ENCODE measurements around the gene DUSP10. TPM values are rescaled to one million over a fixed set of nuclear protein-coding genes. Genes with fewer than 3 reads are reported as not detected.

Gene DUSP10
- total RNA-seq, 1 experiment from 2014 or later, result 1.7 TPM

DNA sequence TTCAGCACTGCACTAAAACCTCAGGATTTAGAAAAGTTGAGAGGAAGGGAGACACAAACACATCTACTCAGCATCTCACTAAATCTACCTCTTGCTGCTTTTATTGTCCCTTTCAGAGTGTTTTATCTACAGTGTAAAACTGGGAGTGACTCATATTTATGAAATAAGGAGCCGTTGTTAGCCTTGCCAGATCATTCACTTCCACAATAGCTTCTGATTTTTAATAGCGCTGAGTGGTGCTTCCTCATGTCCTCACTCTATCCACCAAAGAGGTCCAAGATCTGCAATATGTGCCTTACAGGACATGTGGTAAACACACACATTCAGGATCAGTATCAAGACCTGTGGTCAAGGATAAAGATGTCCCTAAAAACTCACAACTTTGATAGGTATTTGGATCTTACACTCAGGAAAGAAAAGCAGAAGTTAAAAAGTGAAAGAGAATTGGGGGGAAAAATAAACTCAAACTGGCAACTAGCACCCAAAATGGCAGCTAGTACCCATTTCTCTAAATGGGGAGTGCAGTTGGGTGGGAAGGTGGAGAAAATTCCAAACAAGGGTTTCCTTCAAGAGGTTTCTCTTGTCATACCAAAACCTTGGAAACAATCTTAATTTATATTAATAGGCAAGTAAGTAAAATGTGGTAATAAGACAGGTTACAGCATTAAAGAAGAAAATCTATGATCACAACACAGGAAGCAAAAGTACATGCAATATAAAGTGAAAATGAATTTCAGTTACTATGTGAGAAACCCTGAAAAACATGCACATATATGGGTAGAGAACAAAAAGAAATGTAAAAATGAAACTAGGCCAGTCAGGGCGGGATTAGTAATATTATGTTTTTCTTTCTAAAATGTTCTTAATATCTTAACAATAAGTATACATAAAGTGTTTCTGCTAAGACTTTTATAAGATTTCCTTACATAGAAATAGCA, 15.9 kb downstream of the DUSP10 start:
- Histone ChIP-seq H3K36me3 (ENCODE audit: control insufficient read depth in 1 of 2, insufficient read depth in 2 of 2, low read length in 2 of 2) (no peaks in the 10 kb centered on the region), H3K27ac (ENCODE audit: low read depth, low read length) (no peak overlapping the region), H3K4me3 (replicated peaks in 1 of 2; ENCODE audit: low read depth in 1 of 2, low read length in 2 of 2) (no peak overlapping the region), H3K4me1 (ENCODE audit: control insufficient read depth in 1 of 2, insufficient read depth in 2 of 2, low read length in 2 of 2) (no peaks in the 10 kb centered on the region), H3K27me3 (ENCODE audit: insufficient read depth, low read length) (no peaks in the 10 kb centered on the region), H3K9me2 (ENCODE audit: insufficient read depth) (no peaks in the 10 kb centered on the region), H3K9ac (ENCODE audit: low read length) (no peak overlapping the region), H4K20me1 (ENCODE audit: insufficient read depth) (no peaks in the 10 kb centered on the region), H3K4me2 (ENCODE audit: low read length) (no peak overlapping the region), H2AFZ (ENCODE audit: low read depth, low read length, poor library complexity, severe bottlenecking) (no peak overlapping the region), H3K9me3 (ENCODE audit: control insufficient read depth in 1 of 2, insufficient read depth in 1 of 2, low read depth in 1 of 2, low read length in 2 of 2) (no peaks in the 10 kb centered on the region), H3K79me2 (ENCODE audit: insufficient read depth, low read length) (no peaks in the 10 kb centered on the region)
- DNase-seq (ENCODE audit: low read depth, low spot score) (no peak), ATAC-seq (no peak)
- TF ChIP-seq EGR1 (IDR thresholded peaks at IDR 0.05; ENCODE audit: low read depth) (no peak), EZH2phosphoT487 (IDR thresholded peaks at IDR 0.05; ENCODE audit: borderline replicate concordance) (no peak), CEBPB (IDR thresholded peaks at IDR 0.05; ENCODE audit: low read depth) (no peak), TCF7L2 (IDR thresholded peaks at IDR 0.05; ENCODE audit: borderline replicate concordance, extremely low read depth, insufficient read depth, insufficient read length) (no peak), SIN3A (IDR thresholded peaks at IDR 0.05; ENCODE audit: low read depth) (no peak)
- no TSS peak for BruUV-seq (replicated peaks)
- RAD21 ChIA-PET (ENCODE audit: low non-redundant PET in 1 of 2, low total read pairs in 2 of 2, uncharacterized antibody in 2 of 2, unreplicated experiment in 2 of 2), result no interaction called here
- intact Hi-C loops (cut with micrococcal nuclease), result no loop called here
- CTCF ChIA-PET, result no interaction called here
- POLR2A ChIA-PET, result no interaction called here

DNA sequence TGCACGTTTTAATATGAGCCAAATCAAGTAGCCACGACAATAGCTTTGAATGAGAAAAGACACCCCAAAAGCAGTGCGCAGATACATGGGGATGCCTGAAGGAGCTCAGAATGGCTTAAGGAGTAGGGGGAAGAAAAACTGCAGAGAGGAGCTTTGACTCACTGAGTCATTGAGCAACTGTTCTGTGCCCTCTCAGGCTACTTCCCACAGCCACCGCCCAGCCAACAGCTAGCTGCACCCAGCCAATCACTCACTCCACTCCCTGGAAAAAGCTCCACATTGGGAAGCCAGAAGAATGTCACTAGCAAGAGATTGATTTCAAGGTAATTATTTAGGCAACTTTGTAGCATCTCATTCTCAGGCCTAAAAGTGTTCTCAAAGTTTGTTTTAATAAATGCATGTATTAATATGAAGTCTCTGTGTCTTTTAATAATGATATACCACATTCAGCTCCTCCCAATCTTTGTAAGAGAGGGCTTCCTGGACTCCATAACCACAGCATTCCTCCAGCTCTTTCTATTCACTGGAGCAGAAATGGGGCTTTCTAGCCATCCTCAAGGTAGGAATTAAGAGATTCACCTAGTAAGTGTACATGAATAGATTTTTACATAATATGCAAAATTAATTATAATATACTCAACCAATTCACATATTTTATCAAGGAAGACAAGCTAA, 16.8 kb downstream of the DUSP10 start:
- Histone ChIP-seq H4K20me1 (ENCODE audit: insufficient read depth) (no peaks in the 10 kb centered on the region), H3K79me2 (ENCODE audit: insufficient read depth, low read length) (no peaks in the 10 kb centered on the region), H2AFZ (ENCODE audit: low read depth, low read length, poor library complexity, severe bottlenecking) (no peak overlapping the region), H3K4me2 (ENCODE audit: low read length) (no peak overlapping the region), H3K9me2 (ENCODE audit: insufficient read depth) (no peaks in the 10 kb centered on the region), H3K4me1 (ENCODE audit: control insufficient read depth in 1 of 2, insufficient read depth in 2 of 2, low read length in 2 of 2) (no peaks in the 10 kb centered on the region), H3K9me3 (ENCODE audit: control insufficient read depth in 1 of 2, insufficient read depth in 1 of 2, low read depth in 1 of 2, low read length in 2 of 2) (no peaks in the 10 kb centered on the region), H3K27me3 (ENCODE audit: insufficient read depth, low read length) (no peaks in the 10 kb centered on the region), H3K9ac (ENCODE audit: low read length) (no peak overlapping the region), H3K36me3 (ENCODE audit: control insufficient read depth in 1 of 2, insufficient read depth in 2 of 2, low read length in 2 of 2) (no peaks in the 10 kb centered on the region), H3K4me3 (replicated peaks in 1 of 2; ENCODE audit: low read depth in 1 of 2, low read length in 2 of 2) (no peak overlapping the region), H3K27ac (ENCODE audit: low read depth, low read length) (no peak overlapping the region)
- POLR2A ChIA-PET, result no interaction called here
- intact Hi-C loops (cut with micrococcal nuclease), result no loop called here
- TF ChIP-seq POLR2A (IDR thresholded peaks at IDR 0.05; ENCODE audit: borderline replicate concordance, extremely low read depth, insufficient read depth, insufficient read length), result no peak
- TF ChIP-seq SRF (IDR thresholded peaks at IDR 0.05; ENCODE audit: low read depth), result no peak
- TF ChIP-seq, protein P1, sequence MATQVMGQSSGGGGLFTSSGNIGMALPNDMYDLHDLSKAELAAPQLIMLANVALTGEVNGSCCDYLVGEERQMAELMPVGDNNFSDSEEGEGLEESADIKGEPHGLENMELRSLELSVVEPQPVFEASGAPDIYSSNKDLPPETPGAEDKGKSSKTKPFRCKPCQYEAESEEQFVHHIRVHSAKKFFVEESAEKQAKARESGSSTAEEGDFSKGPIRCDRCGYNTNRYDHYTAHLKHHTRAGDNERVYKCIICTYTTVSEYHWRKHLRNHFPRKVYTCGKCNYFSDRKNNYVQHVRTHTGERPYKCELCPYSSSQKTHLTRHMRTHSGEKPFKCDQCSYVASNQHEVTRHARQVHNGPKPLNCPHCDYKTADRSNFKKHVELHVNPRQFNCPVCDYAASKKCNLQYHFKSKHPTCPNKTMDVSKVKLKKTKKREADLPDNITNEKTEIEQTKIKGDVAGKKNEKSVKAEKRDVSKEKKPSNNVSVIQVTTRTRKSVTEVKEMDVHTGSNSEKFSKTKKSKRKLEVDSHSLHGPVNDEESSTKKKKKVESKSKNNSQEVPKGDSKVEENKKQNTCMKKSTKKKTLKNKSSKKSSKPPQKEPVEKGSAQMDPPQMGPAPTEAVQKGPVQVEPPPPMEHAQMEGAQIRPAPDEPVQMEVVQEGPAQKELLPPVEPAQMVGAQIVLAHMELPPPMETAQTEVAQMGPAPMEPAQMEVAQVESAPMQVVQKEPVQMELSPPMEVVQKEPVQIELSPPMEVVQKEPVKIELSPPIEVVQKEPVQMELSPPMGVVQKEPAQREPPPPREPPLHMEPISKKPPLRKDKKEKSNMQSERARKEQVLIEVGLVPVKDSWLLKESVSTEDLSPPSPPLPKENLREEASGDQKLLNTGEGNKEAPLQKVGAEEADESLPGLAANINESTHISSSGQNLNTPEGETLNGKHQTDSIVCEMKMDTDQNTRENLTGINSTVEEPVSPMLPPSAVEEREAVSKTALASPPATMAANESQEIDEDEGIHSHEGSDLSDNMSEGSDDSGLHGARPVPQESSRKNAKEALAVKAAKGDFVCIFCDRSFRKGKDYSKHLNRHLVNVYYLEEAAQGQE (IDR thresholded peaks at IDR 0.05; ENCODE audit: low read depth), result no peak
- TF ChIP-seq SP1 (IDR thresholded peaks at IDR 0.05; ENCODE audit: low read depth), result no peak
- TF ChIP-seq CEBPB (IDR thresholded peaks at IDR 0.05; ENCODE audit: low read depth), result no peak
- TF ChIP-seq, protein P2, sequence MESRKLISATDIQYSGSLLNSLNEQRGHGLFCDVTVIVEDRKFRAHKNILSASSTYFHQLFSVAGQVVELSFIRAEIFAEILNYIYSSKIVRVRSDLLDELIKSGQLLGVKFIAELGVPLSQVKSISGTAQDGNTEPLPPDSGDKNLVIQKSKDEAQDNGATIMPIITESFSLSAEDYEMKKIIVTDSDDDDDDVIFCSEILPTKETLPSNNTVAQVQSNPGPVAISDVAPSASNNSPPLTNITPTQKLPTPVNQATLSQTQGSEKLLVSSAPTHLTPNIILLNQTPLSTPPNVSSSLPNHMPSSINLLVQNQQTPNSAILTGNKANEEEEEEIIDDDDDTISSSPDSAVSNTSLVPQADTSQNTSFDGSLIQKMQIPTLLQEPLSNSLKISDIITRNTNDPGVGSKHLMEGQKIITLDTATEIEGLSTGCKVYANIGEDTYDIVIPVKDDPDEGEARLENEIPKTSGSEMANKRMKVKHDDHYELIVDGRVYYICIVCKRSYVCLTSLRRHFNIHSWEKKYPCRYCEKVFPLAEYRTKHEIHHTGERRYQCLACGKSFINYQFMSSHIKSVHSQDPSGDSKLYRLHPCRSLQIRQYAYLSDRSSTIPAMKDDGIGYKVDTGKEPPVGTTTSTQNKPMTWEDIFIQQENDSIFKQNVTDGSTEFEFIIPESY (IDR thresholded peaks at IDR 0.05; ENCODE audit: extremely low read depth, insufficient replicate concordance, low read length), result no peak
- DNase-seq (ENCODE audit: low read depth, low spot score) (no peak), ATAC-seq (no peak)
- CTCF ChIA-PET, result no interaction called here
- BruUV-seq (replicated peaks), result no TSS peak
- RAD21 ChIA-PET (ENCODE audit: low non-redundant PET in 1 of 2, low total read pairs in 2 of 2, uncharacterized antibody in 2 of 2, unreplicated experiment in 2 of 2), result no interaction called here

All from HCT116 (cell line).